Kidney capillary endothelial cell (primary cell): ENCODE measurements around the gene BAD.

ENCODE experiments used
- DNase-seq: peaks from one replicate; pipeline ENCODE4 v3.0.0-alpha.2; 2018; ENCODE audit warnings: low spot score

BAD gene

DNA sequence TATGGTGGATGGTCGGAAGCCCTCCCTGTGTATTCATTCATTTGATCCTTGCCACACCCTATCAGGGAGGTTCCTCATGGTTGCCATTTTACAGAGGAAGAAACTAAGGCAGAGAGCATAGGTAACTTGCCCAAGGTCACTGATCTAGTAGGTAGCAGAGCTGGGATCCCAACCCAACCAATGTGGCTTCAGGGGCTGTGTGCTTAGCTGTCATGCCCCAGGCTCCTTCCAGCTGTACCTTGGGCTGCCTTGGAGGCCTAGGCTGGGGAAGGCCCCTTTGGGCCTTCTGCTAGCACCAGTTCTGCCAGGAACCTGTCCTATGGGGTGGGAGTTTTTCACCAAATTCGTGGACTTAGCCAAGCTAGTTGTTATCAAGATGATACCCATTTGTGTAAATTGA, 8.6 kb downstream of the BAD start:
- no peak for DNase-seq

DNA sequence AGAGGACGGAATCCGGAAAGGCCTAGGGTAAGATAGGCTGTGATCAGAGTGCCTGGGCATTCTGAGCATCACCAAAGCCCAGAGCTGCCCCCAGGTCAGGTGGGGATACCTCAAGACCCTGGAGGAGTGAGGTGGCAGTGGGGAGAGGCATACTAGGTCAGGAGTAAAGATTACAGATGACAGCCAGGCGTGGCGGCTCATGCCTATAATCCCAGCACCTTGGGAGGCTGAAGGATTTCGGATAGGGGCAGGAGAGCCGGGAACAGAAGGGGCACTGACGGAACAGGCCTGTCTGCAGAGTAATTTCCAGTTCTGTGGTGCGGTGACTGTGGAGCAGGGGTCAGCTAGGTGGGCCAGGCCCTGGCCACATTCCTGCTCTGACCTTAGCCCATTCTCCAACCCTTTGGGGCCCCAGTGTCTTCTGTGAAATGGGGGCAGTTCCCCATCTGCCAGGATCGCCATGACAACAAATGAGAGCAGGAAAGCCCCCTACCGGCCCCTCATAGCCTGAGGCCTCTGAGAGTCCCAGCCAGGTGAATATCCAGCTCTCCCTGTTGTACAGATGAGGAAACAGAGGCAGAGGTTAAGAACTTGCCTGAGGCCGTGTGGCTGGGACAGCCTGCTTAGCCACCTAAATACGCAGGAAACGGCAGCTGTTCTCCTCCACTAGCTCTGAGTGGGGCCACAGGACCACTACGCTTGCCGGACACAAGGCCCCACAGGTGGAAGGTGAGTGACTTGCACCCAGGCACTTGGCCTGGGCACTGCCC, 9.2 kb downstream of the BAD start:
- no peak for DNase-seq

DNA sequence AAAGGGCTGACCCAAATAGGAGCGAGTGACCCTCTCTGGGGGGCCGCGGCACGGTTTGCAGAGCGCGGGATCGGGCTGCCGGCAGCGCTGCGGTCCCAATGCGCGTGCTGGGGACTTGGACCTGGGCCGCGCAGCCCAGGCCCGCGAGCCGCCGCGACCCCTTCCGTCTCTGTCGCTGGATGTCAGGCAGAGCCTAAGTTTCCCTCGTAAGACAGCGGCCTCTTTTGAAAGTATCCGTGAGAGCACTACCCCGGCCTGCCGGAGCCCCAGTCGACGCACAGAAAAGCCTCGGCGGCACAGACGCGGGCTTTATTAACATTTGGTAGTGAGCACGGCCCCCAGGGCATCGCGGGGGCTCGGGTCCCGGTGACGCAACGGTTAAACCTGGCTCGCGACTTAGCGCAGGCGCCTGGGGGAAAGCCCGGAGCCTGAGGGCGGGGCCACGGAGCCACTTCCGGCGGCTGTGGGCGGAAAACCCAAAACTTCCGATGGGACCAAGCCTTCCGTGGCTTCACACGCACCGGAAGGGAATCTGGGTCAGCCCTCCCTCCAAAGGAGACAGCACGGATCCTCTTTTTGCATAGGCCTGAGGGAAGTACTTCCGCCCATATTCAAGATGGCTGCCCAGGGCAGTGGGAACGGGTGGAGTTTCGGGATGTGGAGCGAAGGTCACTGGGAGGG, 14.8 kb downstream of the BAD start:
- DNase-seq, result peak; percentile 97

DNA sequence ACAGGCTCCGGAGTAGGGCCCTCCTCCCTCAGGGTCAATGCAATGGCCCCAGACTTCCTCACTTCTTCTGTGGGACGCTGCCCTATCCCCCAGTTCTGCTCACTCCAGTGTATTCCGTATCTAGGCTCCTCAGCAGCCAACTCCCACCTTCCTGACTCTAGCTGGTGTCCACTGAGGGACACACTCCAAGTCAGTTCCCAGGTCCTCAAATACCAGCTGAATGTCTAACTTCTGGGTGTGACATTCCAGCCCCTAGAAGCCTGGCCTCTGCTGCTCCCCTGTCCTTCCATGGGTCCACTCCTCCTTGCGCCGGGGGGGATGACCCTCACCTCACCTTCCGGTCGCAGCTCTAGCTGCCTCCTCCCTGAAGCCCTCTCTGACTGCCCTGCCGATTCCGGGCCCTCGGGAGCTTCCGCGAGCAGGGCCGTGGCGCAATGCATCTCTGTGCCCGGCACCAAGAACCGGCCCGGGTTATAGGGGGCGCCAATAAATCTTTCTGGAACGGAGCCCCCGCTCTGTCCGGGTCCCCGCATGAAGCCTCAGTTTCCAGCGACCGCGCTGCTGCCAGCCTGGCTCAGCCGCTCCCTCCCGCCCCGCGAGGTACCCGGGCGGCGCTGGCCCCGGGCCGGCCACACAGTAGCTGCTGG, 15.4 kb downstream of the BAD start:
- DNase-seq, result peak; percentile 21

DNA sequence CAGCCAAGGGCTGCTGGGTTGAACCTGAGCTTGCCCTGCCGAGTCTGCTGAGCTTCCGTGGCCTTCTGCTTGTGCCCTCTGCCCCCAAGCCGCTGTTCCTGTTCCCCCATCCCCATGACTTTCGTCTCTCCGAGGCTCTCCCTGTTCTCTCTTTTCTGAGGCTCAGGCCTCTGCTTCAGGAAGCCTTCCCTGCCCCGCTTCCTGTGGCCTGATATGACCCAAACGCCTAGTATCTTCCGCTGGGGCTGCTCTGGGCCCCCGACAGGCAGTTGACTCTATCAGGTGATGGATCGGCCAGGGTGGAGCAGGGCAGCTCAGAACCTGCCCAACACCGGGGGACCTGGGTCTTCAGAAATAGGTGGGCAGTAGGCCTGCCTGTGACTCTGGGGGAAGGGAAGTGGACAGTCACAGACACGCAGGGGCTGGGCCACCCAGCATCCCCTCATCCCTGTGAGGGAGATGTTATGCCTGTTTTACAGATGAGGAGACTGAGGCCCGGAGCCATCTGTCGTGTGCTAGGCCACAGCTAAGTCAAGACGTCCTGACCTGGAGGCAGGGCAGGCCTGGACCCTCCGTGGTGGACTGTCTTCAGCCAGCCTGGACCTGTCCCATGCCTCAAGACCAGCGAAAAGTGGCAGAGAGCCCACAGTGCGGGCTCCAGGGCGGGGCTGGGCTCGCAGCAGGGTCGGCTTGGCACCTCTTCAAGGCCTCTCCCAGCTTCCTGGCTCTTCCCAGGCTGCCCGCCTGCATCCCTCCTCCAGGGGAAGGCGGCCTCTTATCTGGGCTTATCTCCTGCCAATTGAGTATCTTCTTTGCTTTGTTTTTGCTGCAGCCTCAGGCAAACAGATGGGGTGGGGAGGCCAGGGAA, 16.2 kb downstream of the BAD start:
- DNase-seq, result peak; percentile 42

DNA sequence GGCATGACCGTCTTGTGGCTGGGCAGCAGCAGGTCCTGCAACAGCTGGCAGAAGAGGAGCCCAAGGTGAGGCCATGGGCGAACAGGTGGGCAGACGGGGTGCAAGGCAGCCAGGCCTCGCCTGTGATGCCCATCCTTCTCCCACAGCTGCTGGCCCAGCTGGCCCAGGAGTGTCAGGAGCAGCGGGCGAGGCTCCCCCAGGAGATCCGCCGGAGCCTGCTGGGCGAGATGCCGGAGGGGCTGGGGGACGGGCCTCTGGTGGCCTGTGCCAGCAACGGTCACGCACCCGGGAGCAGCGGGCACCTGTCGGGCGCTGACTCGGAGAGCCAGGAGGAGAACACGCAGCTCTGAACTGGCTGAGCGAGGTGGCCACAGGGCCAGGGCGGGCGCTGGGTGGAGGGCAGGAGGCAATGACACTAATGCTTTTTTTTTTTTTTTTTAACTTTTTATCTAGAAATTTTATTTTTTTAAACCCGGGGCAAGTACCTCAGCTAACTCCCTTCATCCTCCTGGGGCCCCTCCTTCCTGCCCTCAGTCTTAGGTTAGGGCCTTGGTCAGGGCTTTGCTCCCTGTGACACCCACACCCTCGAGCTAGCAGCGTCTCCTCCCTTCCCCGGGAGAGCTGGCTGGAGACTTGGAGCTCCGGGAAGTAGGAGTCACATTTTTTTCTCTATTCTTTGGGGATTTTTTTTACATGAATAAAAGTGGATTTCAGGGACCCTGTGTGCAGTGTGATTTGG, 17.1 kb downstream of the BAD start:
- DNase-seq, result peak; percentile 30

DNA sequence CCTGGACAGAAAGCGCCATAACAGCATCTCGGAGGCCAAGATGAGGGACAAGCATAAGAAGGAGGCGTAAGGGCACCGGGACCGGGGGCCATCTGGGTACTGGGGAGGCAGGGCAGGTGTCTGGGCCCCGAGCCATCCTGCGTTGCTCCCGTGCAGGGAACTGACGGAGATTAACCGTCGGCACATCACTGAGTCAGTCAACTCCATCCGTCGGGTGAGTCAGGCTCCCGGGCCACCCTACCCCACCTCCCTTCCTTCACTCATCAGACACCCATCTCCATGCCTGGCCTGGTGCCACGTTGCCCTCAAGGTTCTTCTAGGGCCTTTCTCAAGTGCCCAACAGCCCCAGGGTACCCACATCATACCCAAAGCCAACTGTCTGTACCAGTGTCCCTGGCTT, 18.1 kb downstream of the BAD start:
- no peak for DNase-seq

DNA sequence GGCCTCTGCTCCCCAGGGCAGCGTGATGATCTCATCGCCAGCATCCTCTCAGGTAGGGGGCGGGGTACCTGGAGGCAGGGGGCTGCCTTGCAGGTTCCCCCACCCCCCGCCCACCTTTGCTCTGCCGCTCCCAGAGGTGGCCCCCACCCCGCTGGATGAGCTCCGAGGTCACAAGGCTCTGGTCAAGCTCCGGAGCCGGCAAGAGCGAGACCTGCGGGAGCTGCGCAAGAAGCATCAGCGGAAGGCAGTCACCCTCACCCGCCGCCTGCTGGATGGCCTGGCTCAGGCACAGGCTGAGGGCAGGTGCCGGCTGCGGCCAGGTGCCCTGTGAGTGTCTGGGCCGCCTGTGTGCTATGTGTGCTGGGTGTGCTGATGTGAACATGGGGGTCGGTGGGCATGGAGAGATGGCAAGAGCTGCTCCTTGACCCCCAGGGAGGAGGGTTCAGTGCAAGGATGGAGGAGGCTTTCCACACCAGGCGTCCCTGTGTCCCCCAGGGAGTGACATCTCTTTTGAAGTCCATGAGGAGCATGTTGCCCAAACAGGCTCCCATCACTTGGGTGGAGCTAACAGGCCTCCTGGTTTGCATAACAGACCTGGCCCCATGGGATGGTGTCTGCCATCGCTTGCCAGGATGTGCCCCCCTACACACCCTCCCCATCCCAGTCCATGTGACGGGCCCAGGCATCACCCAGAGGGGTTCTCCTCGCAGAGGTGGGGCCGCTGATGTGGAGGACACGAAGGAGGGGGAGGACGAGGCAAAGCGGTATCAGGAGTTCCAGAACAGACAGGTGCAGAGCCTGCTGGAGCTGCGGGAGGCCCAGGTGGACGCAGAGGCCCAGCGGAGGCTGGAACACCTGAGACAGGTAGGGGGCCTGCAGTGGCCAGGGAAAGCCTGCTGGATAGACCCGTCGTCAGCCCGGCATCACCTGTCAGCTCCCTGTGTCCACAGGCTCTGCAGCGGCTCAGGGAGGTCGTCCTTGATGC, 19.0 kb downstream of the BAD start:
- no peak for DNase-seq

DNA sequence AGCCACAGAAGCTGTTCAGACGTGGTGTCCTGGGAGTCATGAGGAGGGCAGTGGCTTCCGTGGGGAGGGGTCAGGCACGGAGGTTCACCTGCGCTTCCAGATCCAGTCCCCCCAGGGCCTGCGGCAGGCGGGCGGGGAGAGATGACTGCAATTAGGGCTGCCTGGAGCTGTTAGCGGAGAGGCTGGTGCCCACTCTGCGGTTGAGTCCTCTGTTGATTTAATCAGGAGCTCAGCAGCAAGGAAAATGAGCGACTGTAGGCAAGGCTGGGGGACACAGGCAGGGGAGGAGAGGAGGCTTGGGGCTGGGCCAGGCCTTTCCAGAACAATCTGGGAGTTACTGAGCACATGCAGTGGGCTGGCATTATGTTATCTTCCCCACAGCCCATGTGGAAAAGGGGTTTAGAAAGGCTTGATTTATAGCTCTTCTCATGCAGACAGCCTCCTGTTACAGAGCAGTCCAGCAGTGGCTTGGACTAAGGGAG, 20.1 kb downstream of the BAD start:
- DNase-seq, result no peak

DNA sequence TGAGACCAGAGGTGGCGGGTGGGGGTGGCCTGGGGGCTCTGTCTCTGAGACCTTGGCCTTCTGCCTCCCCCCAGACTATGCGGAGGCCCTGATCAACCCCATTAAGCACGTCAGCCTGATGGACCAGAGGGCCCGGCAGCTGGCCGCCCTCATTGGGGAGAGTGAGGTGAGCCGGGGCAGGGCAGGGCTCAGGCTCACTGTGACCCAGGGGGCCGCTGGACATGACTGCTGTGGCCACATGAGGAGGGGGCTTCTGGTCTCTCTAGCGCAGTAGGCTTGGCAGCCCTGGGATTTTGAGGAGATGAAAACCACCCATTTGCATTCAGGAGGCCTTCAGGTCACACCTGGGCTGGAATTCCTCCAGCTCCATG, 20.5 kb downstream of the BAD start:
- no peak for DNase-seq

DNA sequence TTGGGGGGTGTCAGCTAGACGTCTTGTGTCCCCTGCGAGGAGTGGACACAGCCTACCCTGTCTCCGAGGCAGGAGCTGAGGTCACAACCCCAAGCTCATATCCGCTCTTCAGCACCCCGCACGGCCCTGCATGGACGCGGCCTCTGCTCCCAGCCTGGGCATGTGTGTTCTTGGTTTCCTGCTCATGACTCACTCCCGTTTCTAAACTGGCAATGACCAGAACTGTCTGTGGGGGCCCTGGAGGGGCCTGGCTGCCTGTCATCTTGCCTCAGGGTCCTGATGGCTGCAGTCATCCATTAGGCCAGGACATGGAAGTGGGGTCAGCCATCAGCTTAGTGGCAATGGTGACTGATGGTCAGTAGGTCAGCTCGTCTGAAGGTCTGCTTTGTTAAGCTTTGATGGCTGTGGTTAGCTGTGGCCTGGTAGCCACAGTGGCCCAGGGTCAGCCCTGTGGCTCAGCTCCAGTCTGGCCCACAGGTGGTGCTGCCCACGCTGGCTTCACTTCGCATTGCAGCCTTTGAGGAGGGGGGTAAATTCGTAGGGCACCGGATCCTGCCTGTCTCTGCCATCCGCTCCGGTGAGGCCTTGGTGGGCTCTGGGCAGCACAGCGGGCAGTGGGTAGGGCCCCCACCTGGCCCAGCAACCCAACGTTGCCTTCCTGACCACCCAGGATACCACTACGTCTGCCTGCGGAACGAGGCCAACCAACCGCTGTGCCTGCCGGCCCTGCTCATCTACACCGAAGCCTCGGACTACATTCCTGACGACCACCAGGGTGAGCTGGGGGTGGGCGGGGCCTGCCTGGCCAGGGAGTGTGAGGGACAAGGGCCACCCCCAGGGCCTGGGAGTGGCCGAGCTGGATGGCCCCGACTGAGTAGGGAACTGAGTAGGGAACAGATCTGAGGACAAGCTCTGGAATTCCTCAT, 21.2 kb downstream of the BAD start:
- DNase-seq, result peak; percentile 75

DNA sequence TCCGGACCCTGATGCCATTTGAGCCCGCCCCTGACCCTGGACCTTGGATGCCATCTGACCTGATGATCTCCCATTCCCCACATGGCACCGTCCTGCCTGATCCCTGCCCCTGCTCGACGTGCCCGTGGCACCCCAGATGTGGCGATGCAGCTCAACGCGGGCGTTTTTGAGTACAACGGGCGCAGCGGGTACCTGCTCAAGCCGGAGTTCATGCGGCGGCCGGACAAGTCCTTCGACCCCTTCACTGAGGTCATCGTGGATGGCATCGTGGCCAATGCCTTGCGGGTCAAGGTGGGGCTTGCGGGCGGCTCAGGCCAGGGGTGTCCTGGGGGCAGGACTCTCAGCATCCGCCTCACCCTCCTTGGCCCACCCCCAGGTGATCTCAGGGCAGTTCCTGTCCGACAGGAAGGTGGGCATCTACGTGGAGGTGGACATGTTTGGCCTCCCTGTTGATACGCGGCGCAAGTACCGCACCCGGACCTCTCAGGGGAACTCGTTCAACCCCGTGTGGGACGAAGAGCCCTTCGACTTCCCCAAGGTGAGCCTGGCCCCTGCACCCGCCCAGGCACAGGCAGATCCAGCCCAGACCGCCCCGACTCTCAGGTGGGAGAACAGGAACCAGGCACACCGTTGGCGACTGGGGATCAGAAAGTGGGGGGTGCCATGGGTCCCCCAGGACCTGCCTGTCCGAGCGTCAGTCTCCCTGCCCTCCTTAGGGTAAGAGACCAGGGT, 22.0 kb downstream of the BAD start:
- DNase-seq, result no peak

DNA sequence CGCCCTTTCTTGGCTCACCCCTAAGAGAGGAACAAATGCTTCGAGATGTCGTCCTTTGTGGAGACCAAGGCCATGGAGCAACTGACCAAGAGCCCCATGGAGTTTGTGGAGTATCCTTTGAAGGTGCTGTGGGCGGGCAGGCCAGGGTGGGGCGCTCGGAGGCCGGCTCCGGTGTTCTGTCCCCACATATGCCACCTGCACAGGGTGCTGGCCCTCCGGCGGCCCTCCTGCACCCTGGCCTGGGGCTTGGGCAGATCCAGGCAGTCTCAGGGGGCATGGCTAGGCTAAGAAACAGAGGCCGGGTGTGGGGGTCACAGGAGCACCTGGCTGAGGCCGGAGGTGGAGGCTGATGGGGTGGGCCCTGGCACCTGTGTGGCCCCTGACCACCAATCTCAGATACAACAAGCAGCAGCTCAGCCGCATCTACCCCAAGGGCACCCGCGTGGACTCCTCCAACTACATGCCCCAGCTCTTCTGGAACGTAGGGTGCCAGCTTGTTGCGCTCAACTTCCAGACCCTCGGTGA, 22.8 kb downstream of the BAD start:
- no peak for DNase-seq

DNA sequence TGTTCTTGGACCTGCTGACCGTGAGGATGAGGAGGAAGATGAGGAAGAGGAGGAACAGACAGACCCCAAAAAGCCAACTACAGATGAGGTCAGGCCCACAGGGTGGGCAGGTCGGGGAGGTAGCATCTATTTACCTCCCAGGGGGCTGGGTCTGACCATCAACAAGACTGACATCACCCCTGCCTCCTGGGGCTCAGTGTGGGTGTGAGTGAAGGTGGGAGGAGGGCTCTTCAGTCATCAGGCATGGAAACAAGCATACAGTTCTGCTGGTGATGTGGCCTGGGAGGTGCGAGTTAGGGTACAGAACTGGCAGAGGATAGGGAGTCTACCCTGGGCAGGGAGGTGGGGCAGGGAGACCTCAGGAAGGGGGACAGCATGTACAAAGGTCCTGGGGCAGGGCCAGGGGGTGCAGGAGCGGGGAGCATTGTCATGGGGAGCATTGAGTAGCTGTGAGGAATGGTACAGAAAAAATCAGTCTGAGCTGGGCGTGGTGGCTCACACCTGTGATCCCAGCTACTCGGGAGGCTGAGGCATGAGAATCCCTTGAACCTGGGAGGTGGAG, 24.2 kb downstream of the BAD start:
- DNase-seq, result no peak

DNA sequence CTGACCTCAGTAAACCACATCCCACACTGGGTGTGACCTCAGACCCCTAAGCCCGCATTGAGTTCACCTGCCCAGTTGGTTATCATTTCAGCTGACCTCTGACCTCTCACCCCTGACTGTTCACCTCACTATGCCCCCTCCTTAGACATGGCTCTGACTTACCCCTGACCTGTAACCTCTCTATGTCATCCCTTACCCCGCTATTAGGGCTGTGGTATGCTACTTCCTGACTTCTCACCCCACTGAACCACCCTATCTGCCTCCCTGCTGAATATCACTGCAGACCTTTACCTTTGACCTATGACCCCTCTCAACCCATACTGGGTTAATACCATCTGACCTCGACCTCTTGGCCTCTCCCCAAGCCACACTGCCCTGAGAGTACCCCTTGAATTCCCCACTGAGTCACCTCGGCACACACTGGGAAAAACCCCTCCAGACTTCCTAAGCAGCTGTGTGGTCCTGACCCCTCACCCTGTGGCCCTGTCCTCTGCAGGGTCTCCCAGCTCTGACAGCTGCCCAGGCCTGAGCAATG, 24.9 kb downstream of the BAD start:
- no peak for DNase-seq

DNA sequence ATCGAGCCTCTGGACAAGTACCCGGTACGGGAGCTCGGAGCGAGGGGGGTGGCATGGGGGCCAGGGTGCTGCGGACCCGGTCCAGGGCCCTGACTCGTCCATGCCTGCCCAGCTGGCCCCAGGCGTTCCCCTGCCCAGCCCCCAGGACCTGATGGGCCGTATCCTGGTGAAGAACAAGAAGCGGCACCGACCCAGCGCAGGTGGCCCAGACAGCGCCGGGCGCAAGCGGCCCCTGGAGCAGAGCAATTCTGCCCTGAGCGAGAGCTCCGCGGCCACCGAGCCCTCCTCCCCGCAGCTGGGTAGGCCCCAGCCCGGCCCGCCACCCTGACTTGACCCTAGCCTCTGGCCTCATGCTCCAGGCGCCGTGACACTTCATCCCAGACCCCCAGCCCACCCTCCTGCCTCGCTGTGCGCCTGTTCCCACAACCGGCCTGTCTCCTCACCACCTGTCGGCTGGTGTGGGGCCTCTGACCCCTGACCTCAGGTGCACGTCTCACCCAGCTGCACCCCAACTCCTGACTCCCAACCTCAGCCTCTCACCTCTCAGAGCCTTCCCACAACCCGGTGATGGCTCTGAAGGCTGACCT, 25.4 kb downstream of the BAD start:
- DNase-seq, result no peak

DNA sequence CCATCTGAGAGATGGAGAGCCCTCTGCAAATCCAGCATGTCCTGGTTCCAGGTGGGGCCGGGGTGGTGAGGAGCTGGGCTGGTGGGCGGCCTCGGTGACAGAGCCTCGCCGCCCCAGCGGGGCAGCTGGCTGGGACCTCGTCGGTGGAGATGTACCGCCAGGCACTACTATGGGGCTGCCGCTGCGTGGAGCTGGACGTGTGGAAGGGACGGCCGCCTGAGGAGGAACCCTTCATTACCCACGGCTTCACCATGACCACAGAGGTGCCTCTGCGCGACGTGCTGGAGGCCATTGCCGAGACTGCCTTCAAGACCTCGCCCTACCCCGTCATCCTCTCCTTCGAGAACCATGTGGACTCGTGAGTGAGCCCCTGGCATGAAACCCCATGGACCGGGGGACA, 26.1 kb downstream of the BAD start:
- DNase-seq, result no peak
